Neural progenitor cell (in vitro differentiated cells): ENCODE results near the gene BOLA1. TPM values are rescaled to one million over a fixed set of nuclear protein-coding genes. Genes with fewer than 3 reads are reported as not detected.

Experiments used
- total RNA-seq: library from RNA; depleted of rRNA; stranded (reverse); fragments of >200 nt; gene quantifications from 2 replicates; pipeline ENCODE4 v1.2.3, GENCODE V29; 2015; ENCODE audit warnings: low replicate concordance

The BOLA1 gene
- total RNA-seq, 1 donor from 2014 or later = 2.4 TPM

Other genes with a start within 250 kb of the BOLA1 start
- not detected in 2 replicates for gene FCGR1A, start 116.9 kb upstream of the BOLA1 start, total RNA-seq
- gene SV2A, start 18.3 kb downstream of the BOLA1 start, total RNA-seq = 31.6 and 47.1 TPM in 2 replicates
- 26.1 and 26.4 TPM in 2 replicates for gene SF3B4, start 28.2 kb downstream of the BOLA1 start, total RNA-seq
- 3.8 and 11.3 TPM in 2 replicates for gene MTMR11, start 37.3 kb downstream of the BOLA1 start, total RNA-seq
- 10.7 and 15.5 TPM in 2 replicates for gene OTUD7B, start 111.2 kb downstream of the BOLA1 start, total RNA-seq
- 46.5 and 68.7 TPM in 2 replicates for gene VPS45, start 168.2 kb downstream of the BOLA1 start, total RNA-seq